RKO (cell line): ENCODE results near the gene ST6GALNAC5.

Experiments
- DNase-seq: peaks from one replicate; pipeline ENCODE4 v3.0.0-alpha.2; 2016; ENCODE audit warnings: low spot score

Gene ST6GALNAC5

DNA sequence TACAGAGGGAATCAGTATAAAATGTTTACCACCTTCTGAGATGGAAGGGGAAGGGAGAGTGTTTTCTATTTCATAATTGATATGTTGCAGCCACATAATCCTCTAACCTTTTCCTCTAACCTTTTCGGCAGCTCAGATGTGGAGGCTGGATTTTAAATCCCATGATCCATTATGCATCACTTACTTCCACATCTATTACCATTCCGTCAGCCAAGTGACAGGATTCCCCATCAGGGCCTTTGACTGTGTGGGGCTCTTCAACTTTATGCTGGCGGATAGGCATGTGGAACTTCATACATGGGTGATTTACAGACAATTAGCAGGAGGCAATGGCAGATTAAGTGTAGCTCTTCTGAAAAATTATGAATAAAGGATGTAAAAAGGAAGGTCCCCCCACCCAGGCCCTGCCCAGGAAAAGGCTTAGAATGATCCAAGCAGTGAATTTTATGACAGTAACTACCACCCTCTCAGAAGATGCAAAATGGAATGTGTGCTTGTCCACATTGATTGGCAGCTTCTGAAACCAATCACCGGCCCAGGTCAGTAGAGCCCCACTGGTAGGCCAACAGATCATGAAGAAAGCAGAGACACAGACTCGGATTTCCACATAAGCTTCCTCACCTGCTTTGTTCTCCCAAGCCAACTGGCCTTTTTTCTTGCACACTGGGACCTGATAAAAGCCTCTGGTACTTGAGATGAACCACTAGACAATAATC is 147.0 kb downstream of the ST6GALNAC5 start:
- DNase-seq = no peak

DNA sequence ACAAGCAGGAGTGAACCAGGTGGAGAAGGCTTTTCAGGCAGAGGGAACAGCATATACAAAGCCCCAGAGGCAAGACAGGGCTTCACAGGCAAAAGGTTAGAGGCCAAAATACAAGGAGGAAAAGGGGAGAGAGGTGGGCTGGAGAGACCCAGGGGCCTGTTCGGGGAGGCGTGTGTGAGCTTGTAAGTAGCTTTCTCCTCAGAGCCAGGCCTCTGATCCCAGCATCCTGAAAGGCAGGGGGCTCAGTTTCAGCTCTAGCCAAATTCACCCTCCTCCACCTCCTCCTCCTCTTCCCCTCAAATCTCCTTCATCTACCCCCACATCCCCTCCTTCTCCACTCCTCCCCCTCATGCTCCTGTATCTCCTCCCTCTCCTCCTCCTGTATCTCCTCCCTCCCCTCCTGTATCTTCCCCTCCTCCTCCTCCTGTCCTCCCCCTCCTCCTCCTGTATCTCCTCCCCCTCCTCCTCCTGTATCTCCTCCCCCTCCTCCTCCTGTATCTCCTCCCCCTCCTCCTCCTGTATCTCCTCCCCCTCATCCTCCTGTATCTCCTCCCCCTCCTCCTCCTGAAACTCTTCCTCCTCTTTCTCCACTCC is 148.6 kb downstream of the ST6GALNAC5 start:
- no peak for DNase-seq

DNA sequence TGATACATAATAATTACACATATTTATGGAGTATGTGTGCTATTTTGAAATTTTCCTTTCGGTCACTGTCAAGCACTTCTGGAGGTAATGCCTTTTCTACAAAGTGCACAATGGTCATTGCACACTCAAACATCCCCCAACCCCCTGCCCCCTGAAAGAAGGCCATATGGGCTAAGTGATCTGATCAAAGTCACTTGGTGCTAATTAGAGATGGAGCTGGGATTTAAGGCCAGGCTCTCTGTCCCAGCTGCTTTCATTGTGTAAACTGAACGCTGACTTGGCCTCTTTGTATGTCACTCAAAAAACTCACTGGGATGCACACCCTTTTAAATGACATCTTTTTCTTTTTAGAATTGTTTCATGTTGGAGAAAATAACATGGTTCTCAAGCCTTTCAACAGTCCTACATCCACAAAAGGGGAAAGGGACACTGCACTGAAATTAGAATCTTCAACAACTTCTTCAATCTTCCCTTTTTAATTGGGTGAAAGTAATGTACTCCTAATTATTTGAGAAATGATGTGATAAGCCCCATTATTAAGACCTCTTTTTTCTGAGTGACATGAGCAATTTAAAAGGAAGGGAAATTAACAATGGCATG is 149.2 kb downstream of the ST6GALNAC5 start:
- no peak for DNase-seq

DNA sequence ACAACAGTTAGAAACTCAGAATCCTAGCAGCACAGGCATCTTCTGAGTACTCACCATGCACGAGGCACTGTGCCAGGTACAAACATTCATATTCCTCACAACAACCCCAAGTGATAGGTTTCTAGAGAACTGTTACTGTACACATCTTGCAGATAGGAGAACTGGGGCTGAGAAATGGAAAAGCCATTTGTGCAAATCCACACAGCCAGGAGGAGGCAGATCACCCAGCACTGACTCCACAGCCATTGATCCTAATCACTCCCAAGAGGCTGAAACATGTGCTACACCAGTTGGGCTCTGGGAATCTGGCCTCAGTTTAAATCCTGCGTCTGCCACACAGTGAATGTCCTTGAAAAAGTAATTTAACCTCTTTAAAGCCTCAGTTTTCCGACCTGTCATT is 151.0 kb downstream of the ST6GALNAC5 start:
- no peak for DNase-seq

DNA sequence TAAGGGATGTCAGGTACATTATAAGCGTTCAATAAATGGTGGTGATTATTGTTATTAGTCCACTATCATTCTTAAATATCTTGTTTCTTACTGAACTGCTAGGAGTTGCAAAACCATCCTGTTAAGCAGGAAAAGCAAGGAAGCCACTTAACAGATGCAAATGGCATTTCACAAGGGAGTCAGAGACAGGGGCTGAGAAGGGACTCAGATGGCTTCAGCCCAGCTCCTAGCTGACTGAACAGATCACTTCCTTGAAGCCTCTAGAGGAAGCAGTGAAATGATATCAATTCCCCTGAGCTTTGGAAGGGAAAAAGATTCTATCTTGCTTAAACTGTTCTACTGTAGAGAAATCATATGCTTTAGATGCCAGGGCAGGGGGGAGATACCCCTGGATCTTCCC is 151.5 kb downstream of the ST6GALNAC5 start:
- DNase-seq = no peak

DNA sequence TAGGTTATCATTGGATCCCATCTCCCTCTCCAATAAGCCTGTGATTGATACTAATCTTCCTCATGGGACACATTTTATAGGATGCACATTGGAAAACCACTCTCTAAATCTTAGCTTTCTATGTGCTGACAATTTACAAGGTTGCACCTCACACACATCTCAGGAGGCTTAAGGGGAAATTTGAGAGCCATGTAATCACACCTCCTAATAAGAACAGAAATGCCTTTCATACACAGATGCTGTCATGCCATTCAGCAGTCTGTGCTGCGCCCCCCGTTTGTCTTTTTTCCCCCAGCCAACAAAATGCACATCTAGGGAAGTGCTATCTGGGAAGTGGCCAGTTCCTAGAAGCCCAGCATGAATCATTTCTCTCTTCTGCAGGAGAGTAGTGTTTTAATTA is 154.5 kb downstream of the ST6GALNAC5 start:
- no peak for DNase-seq

DNA sequence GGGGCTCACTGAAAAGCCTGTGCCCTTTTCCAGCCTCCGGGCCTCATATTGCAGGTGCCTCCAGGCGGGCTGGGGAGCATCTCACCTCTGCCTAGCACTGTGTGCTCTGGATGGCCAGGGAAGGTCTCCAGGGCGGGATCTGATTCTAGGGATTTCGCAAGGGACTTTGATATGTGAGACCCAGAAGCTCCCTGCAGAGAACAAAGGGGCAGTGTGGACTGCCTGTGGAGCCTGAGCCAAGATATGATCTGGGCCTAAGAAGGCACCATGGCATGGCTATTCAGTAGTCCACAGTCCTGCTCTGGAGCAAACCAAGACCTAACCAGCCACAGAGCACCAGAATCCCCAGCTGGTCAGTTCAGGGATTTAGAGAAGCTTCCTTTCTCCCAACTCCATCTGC is 157.2 kb downstream of the ST6GALNAC5 start:
- DNase-seq = no peak

DNA sequence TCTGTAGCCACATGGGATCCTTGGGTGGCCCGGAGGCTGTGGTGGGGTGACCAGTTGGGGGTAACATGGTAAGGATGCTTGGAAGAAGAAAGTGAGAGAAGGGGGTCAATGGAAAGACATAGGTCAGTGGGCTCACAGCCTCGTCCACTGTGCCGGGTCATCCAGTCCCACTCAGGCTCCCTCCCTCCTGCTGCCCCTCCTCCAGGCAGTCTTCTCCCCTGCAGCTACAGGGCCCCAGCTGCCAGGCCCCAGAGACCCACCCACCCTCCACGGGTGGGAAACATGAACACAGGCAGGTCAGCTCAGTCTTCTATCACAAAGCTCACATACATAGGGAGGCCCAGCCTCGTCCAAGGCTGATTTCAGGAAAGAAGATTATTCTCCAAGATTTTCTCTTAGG is 158.3 kb downstream of the ST6GALNAC5 start:
- DNase-seq = no peak

DNA sequence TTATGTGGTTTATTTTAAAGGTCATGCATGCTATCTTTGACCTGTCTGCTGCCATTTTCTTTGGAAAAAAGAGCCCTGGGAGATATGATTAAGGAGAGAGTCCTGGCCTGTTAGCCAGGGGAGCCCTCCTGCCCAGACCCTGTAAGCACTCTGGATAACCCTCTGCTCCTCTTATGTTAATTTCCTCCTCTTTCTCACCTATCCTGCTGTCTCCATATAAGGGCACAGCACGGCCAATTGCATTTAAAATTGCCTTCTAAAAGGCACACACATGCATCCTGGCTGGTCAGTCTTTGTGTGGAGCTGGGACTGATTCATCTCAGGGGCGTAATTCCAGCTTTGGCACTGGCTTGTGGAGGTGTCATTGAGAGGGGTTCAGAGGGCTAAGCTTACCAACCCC is 158.9 kb downstream of the ST6GALNAC5 start:
- no peak for DNase-seq

DNA sequence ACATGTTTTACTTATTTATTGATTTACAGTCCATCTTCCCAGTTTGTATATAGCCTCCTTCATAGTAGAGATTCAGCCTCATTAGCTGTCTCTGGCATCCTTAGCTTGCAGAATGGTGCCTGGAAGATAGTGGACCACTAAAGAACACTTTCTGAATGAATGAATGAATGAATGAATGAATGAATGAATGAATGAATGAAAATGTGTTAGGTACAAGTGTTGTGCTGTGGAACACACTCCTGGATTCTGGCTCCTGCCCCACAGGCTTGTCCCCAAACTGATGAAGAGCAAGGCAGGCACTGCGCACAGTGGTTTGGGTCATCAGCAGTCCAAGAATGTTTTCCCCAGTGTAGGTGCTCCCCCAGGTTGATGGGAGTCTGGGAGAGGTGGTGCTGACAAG is 159.4 kb downstream of the ST6GALNAC5 start:
- DNase-seq = no peak

DNA sequence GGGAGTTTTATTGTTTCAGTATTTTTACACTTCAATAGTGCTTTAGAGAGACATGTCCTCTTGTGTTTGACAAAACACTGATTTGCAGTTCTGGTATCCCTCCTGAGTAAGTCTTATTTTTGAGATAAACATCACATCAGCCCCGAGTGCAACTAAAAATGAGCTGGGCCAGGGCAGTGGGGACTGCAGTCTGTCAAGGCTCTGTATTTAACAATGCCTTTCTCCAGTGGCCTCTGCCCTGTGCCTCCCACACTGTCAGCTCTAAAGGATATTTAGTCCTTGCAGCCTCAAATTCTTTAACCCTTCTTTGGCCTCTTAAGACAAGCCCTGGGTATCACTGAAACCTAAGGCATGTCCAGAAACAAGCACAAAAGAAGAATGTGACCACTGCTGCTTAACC is 160.6 kb downstream of the ST6GALNAC5 start:
- DNase-seq = no peak

DNA sequence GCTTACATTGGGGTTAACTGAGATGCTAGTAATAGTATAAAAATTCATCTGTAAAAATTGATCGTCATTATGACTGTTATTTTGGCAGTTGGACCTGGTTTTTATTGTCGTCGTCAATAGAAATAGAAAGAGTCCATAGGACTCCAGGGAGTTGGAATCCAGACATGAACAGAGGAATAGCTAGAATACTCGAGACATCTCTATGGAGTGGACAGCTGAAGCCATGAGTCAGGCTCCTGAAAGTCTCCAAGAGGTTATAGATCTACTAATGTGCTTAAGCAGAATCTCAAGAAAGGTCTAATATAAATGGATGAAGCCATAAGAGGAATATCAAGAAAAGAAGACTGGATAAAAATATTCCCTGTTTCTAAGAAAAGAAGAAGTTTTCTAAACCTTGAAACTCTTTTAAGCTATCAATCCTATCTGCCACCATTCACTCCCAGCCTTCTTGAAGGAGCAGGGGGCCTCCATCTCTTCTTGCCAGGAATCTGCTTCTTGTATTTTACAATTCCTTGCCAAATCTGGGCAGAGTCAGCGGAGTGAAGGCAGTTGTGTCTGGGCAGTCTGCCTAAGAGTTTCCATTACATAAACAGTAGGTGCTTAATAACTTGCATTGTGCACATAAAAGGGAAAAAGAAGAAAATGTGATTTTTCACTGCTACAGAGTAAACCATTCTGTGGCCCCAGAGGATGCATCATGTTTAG is 163.3 kb downstream of the ST6GALNAC5 start:
- DNase-seq = no peak

DNA sequence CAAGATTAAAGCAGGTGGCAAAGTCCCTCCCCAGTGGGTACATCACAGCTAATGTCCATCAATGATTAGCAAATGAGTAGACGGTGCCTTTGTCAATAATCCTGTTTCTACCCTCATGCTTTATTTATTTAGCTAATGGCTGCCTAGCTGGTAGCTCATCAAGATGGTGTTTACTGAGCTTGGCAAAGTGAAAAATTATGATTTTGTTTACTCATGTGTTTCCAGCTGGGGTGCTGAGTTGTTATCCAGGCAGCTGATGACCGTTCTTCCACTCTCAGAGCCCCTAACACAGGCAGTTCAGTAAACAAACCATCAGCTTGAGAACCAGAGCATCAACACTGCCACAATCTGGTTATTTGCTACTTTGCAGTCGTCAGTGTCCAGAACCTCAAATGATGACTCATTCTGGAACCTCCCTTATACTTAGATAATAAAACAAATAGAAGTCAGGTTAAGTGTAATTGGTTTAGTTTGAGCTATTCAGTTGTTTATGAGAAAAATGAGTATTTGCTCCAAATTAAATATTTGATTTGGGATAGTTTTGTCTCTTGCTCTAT is 163.9 kb downstream of the ST6GALNAC5 start:
- no peak for DNase-seq

DNA sequence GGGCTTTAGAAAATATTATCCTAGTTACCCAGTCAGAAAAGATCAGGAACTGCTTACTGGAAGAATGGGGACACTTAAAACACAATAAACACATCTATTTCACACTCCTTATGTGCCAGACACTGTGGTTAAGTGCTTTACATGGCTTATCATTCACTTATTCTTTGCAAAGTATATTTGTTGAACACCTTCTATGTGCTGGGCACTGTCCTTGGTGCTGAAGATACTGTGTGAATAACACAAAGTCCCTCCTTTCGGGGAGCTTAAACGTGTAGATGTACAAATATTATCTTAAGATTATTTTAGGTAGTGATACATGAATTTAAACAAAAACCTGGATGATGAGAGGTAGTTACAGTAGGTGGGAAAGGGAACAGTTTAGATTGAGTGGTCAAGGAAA is 169.3 kb downstream of the ST6GALNAC5 start:
- peak; percentile 43 for DNase-seq

DNA sequence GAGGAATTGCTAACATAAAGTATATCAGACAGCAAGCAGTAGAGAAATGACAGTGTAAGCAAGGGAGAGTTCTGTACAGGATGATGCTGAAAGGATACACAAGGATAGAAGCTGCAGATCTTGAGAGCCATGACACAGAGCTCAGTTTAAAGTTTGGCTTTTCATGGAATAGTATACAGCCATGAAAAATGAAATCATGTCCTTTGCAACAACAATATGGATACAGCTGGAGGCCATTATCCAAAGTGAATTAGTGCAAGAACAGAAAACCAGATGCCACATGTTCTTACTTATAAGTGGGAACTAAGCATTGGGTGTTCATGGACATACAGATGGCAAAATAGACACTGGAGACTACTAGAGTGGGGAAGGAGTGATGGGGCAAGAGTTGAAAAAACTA is 169.8 kb downstream of the ST6GALNAC5 start:
- no peak for DNase-seq

DNA sequence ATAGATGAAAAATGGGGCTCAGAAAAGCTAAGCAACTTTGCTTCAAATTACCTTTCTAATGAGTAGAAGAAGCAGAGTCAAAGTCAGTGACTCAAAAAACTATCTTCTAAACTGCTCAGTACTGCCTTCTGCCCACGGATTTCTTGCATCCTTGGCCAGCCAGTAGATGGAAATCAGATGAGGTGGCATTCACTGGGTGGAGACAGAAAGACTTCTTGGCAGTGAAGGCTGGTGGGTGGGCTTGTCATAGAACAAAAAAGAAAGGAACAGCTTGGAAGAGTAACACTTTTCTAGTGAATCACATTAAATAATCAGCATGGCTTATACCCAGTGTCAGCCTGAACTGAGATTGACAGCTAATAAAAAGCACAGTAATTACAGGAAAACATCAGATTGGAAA is 170.7 kb downstream of the ST6GALNAC5 start:
- no peak for DNase-seq

DNA sequence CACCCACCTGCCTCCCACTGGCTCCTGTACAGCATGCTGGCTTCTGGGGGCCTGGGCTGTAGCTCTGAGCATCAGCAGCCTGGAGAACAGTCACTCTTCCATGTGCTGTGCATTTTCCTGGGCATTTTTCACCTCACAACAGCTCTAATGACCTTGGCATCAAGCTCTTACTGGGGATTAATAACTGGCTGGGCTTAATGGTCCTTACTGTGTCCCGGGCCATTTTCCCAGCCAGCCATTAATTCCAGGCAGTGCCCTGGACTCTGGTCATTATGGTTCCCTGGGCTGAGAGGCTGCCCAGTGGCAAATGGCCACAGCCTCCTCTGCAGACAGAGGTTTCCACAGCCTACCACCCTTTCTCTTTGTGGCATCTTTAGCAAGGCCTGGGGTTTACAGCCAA is 171.8 kb downstream of the ST6GALNAC5 start:
- DNase-seq = no peak

DNA sequence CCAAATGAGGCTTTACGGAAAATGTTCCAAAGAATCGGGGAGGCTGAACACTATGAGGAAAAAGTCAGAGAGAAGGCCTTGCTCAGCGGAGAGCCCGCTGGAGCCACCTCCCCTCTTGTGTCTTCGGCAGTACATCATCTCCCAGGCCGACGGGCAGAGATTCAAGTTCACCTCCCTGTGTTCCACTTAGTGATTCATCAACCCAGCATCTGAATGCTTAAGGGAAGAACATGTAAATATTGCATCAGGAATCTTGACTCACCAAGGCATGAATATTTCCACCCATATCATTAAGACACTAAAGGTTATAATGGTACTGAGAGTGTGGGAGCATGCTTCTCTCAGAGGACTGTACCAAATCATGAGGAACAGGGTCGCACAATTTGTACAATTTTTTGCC is 172.5 kb downstream of the ST6GALNAC5 start:
- DNase-seq = peak; percentile 53

DNA sequence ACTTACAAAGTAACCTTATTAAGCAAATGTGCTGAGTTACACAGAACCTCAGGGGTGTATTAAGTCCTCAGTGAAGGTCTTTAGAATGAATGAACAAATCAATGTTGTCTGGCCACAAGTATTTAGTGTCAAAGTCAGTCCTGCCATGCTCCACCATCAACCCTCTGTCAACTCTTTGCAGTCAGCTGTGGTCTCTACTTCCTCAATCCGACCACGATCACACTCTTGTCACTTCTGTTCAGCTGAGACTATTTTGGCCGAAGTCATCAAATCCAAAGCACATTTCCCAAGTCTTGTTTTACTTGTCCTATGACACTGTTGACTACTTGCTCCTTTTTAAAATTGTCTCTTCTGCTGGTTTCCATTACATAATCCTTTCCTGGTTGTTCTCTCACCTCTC is 173.5 kb downstream of the ST6GALNAC5 start:
- no peak for DNase-seq

DNA sequence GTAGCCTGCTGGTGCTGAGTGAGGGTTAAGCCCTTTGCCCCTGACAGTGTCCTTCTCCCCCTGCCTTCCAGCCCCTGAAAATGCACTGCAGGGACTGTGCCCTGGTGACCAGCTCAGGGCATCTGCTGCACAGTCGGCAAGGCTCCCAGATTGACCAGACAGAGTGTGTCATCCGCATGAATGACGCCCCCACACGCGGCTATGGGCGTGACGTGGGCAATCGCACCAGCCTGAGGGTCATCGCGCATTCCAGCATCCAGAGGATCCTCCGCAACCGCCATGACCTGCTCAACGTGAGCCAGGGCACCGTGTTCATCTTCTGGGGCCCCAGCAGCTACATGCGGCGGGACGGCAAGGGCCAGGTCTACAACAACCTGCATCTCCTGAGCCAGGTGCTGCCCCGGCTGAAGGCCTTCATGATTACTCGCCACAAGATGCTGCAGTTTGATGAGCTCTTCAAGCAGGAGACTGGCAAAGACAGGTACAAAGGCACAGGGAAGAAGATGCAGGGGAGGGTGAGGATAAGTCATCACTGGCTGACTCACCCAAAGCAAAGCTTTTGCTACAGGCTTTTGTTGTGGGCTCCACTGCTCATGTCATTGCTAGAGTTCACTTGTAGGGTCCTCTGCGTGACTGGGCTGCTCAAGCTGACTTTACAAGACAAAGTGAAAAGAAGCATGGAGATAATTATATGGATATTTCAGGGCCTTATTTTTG is 177.0 kb downstream of the ST6GALNAC5 start:
- DNase-seq = peak; percentile 20

DNA sequence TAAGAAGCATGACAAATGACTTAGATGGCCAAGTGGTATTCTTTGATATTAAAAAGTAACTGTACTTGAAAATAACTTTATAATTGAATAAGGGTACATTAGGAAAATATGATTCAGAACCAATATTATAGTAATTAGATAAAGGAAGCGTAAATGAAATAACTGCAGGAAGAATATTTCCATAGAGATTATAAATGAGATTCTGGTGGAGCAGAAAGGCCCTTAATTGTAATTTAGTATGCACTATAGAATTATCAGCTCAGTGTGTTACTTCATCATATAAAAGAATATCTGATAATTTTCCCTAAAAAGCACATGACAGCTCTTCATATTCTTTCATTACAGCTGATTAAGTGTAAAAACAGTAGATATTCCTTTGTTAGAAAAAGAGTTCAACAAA is 180.3 kb downstream of the ST6GALNAC5 start:
- DNase-seq = no peak

DNA sequence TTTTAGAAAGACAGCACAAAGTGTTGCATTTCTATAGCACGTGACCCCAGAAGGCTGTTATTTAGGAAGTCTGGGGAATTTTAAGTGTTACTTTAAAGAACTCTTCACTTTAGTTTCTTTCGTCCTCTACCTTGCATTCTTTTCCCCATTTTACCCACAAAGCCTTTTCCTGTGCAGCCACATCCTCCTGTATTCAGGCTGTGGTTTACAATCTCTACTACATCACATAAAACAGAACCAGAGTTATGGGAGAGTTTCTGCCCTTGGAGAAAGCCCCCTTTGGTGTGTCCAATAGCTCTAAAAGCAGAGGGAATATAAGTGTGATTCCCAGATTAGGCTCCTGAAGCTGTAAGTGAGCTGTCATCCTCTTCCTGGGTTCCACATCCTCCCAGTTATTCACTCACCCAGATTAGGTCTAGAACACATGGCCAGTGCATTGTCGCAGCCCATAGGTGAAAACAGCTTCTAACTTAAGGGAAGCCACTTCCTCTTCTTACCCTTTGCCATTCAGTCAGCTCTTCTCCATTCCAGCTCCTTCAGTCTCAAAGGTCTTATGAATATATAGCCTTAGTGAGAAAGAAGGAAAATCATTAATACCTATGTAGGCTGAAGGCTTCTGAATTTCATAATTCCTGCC is 180.8 kb downstream of the ST6GALNAC5 start:
- DNase-seq = no peak
